Activated CD8-positive, alpha-beta memory T cell treated with anti-CD3 and anti-CD28 coated beads, Interleukin-2, amount 50 U/mL, for 4 hours (primary cell): ENCODE measurements around the gene TRIM2.

ENCODE experiments used
- DNase-seq: peaks from one replicate; pipeline ENCODE4 v3.0.0-alpha.2; 2020

TRIM2 gene

GRCh38 chr4:153344131-153345011, 140.1 kb downstream of the TRIM2 start, which contains the start of gene MND1:
TSS of gene MND1 (plus strand) at chr4:153344688. CDS start at chr4:153344738, 50 bp downstream.
- peak; percentile 91 for DNase-seq

- DNase-seq = peak; percentile 49
Measured at GRCh38 chr4:153345012-153345981, 141.1 kb downstream of the TRIM2 start.

- DNase-seq = no peak
Measured at GRCh38 chr4:153346031-153346430, 141.8 kb downstream of the TRIM2 start.

GRCh38 chr4:153346563-153346962, 142.3 kb downstream of the TRIM2 start:
- no peak for DNase-seq

GRCh38 chr4:153347117-153347516, 142.9 kb downstream of the TRIM2 start:
- no peak for DNase-seq

- DNase-seq = no peak
Measured at GRCh38 chr4:153348006-153348405, 143.8 kb downstream of the TRIM2 start.

GRCh38 chr4:153349206-153349805, 145.1 kb downstream of the TRIM2 start:
- DNase-seq = no peak

GRCh38 chr4:153362184-153362583, 157.9 kb downstream of the TRIM2 start:
- no peak for DNase-seq

- no peak for DNase-seq
Measured at GRCh38 chr4:153364061-153364460, 159.8 kb downstream of the TRIM2 start.

- DNase-seq = no peak
Measured at GRCh38 chr4:153365003-153365402, 160.8 kb downstream of the TRIM2 start.

GRCh38 chr4:153366486-153366885, 162.2 kb downstream of the TRIM2 start:
- DNase-seq = no peak

- no peak for DNase-seq
Measured at GRCh38 chr4:153367092-153367491, 162.8 kb downstream of the TRIM2 start.

- DNase-seq = no peak
Measured at GRCh38 chr4:153369021-153369420, 164.8 kb downstream of the TRIM2 start.

GRCh38 chr4:153371701-153372234, 167.5 kb downstream of the TRIM2 start:
- DNase-seq = no peak

GRCh38 chr4:153372967-153373562, 168.8 kb downstream of the TRIM2 start:
- DNase-seq = no peak

GRCh38 chr4:153374442-153374841, 170.2 kb downstream of the TRIM2 start:
- DNase-seq = no peak

- no peak for DNase-seq
Measured at GRCh38 chr4:153375303-153375702, 171.1 kb downstream of the TRIM2 start.

GRCh38 chr4:153383131-153383530, 178.9 kb downstream of the TRIM2 start:
- DNase-seq = no peak

GRCh38 chr4:153384160-153384559, 179.9 kb downstream of the TRIM2 start:
- no peak for DNase-seq

- DNase-seq = no peak
Measured at GRCh38 chr4:153385784-153386183, 181.5 kb downstream of the TRIM2 start.

GRCh38 chr4:153387981-153388380, 183.7 kb downstream of the TRIM2 start:
- DNase-seq = no peak
